Heart left ventricle (tissue), 16 donors: Measurements from ENCODE around the gene CC2D2B. TPM values are rescaled to one million over a fixed set of nuclear protein-coding genes. Genes with fewer than 3 reads are reported as not detected.

ENCODE experiments used
- ATAC-seq, 4 donors: fragments of 200-7000 bp; cut with Tn5 transposase; one replicate each; pipeline ENCODE4 v1.9.1; 2020 to 2022; ENCODE audit warnings: moderate library complexity in 4 of 4, mild to moderate bottlenecking in 3 of 4, moderate number of reproducible peaks in 1 of 4
- DNase-seq, 5 donors: peaks; one replicate each; pipeline ENCODE4 v3.0.0-alpha.2; 2020
- H3K27ac ChIP-seq, 12 donors: fragments of 200-600 bp; sonication (generic) in 4 of 12; one replicate each; pipeline versions ENCODE4 v1.5.0 to v1.8.0; 2016 to 2022; ENCODE audit warnings: mild to moderate bottlenecking in 2 of 12
- H3K27me3 ChIP-seq, 9 donors: fragments of 200-600 bp; sonication (generic) in 2 of 9; one replicate each; pipeline versions ENCODE4 v1.5.1 to v1.8.0; 2016 to 2022; ENCODE audit warnings: mild to moderate bottlenecking in 3 of 9
- H3K36me3 ChIP-seq, 9 donors: fragments of 200-600 bp; sonication (generic) in 2 of 9; one replicate each; pipeline versions ENCODE4 v1.5.0 to v1.8.0; 2018 to 2022; ENCODE audit warnings: mild to moderate bottlenecking in 2 of 9
- H3K4me1 ChIP-seq, 12 donors: fragments of 200-600 bp; sonication (generic) in 4 of 12; one replicate each; pipeline versions ENCODE4 v1.5.0 to v1.8.0; 2016 to 2022; ENCODE audit warnings: mild to moderate bottlenecking in 3 of 12
- H3K4me3 ChIP-seq, 12 donors: fragments of 200-600 bp; sonication (generic) in 4 of 12; one replicate each; pipeline versions ENCODE4 v1.5.0 to v1.8.0; 2017 to 2022; ENCODE audit warnings: mild to moderate bottlenecking in 9 of 12, moderate library complexity in 4 of 12
- H3K9me3 ChIP-seq, 12 donors: fragments of 200-600 bp; sonication (generic) in 4 of 12; one replicate each; pipeline versions ENCODE4 v1.5.0 to v1.8.0; 2016 to 2022; ENCODE audit warnings: mild to moderate bottlenecking in 1 of 12
- CTCF ChIP-seq, 12 donors: fragments of 200-600 bp; sonication (generic) in 4 of 12; IDR thresholded peaks; one replicate each; pipeline versions ENCODE4 v1.5.0 to v1.8.0; 2018 to 2022; ENCODE audit warnings: antibody characterized with exemption in 12 of 12, mild to moderate bottlenecking in 5 of 12
- POLR2A ChIP-seq, 2 donors: fragments of 450-650 bp; IDR thresholded peaks; one replicate each; pipeline ENCODE4 v1.6.1; 2017; ENCODE audit warnings: antibody characterized with exemption in 2 of 2, mild to moderate bottlenecking in 2 of 2, moderate library complexity in 2 of 2
- WGBS, 4 donors: extraction: QIAGEN DNeasy Blood & Tissue Kit in 2 of 4; methylation state at CpG; one replicate each; pipeline versions ENCODE4 v1.1.5 to v1.1.7; 2013 to 2018; 5-methylcytosine and 5-hydroxymethylcytosine counted together
- intact Hi-C, 10 donors: fragments of 100-400 bp; cut with DNase I; formaldehyde crosslinking; loops; one replicate each; pipeline versions ENCODE4 v1.11.1 to v1.14.2; 2022
- long read RNA-seq, 3 donors: library from polyadenylated mRNA; unstranded; transcript quantifications; one replicate each; pipeline ENCODE4 v2.0.0, GENCODE V29; 2020 to 2021
- polyA plus RNA-seq, 2 donors: library from polyadenylated mRNA; stranded (reverse); fragments of 200-250 nt; gene quantifications; one replicate each; pipeline ENCODE4 v1.2.3, GENCODE V29; 2013
- total RNA-seq, 9 donors: library from RNA; depleted of rRNA in 2 of 9; stranded (reverse); fragments of >200 nt in 2 of 9; fragmentation: NEBNext Ultra II Directional in 3 of 9; extraction: Animal tissue kit (Norgen Biotek cat#: 25700) in 3 of 9; gene quantifications; one replicate each; pipeline versions ENCODE4 v1.1.0 to v1.2.4, GENCODE V29; 2016 to 2023
- donor health status: ischemic (EF 13 %, LVEDD 7.1; RV severe dilation, severe dysfunction).
- donor health status: healthy with polysubstance abuse.
- donor health status: DM: no; HTN: yes; CAD: no.
- donor health status: DM: no; HTN: no; CAD: no.
- donor health status: ischemic (EF 25% LVEDD 6.9; RV normal size, moderate dysfunction).
- donor health status: ischemic (EF 25% LVEDD 5.7; RV mildly dilated, moderate dysfunction).
- donor health status: healthy.
- donor health status: DM: yes; HTN: yes; CAD: no.
- donor health status: ischemic (EF 35%, LVEDD 5.7; RV mildly dilated, moderate dysfunction).
- donor health status: nonischemic (EF 11% LVEDD 7.7; RV severe dilation, severe dysfunction).
- donor health status: DM: yes; HTN: yes; CAD: no.
- donor health status: PGD.
- donor health status: ischemic (EF 29% LVEDD 5.4; RV normal size, mild dysfunction).
- donor health status: nonischemic (EF 23%, LVEDD 6.1; RV moderate dilation, normal function).

Gene CC2D2B
- total RNA-seq (1 to 10 TPM in 2 of 9 donors, under 1 TPM in 7; 0.48 to 1.5 (median 0.69) TPM), polyA plus RNA-seq (under 1 TPM; 0.15 to 0.42 TPM)
- long read RNA-seq, donor 1: 0 reads
- long read RNA-seq, donor 2, partial matches to known transcripts: 0 of 1 reads
- long read RNA-seq, donor 2, other reads (novel, unspliced or antisense): 1 of 1 reads
- long read RNA-seq, donor 3: 0 reads

- TF ChIP-seq POLR2A (IDR thresholded peaks at IDR 0.05): peak in 1 of 2 donors; percentile 36
- peak in 4 of 12 donors; percentile 1 to 13 (median 6) for TF ChIP-seq CTCF (IDR thresholded peaks at IDR 0.05)
- 0 to 2% (median 1%) methylated on average over 13 to 69 of the region's 69 CpGs for WGBS, 4 donors
- DNase-seq (peak; percentile 81 to 91 (median 84)), ATAC-seq (peak; percentile 93 to 99 (median 98))
- Histone ChIP-seq H3K36me3 (peaks cover 0 to 17% (median 9%) of the 10 kb centered on the region in 9 donors), H3K9me3 (no peaks in the 10 kb centered on the region), H3K27ac (peak within 1 kb of the TSS in 11 of 12 donors; percentile 62 to 92 (median 76)), H3K27me3 (no peaks in the 10 kb centered on the region), H3K4me3 (peak within 1 kb of the TSS; percentile 47 to 79 (median 75)), H3K4me1 (peaks cover 0 to 10% (median 2%) of the 10 kb centered on the region in 12 donors)
- intact Hi-C loops: no loop called here
Observed at GRCh38 chr10:95907456-95908253, at the start of gene CC2D2B. CC2D2B (plus strand) TSS chr10:95907975; CDS start chr10:95911324, 3,349 bp downstream.

- ATAC-seq (no peak), DNase-seq (no peak)
- intact Hi-C loops: loop anchor here in 3 of 10 donors (5.0 kb wide), 2 partner anchors 163 to 168 kb away; partner anchors contain the start of gene TCTN3 (in 2 of the 3)
- Histone ChIP-seq H3K9me3 (no peaks in the 10 kb centered on the region), H3K27ac (peak overlapping the region in 1 of 12 donors; percentile 14), H3K36me3 (peaks cover 0 to 28% (median 14%) of the 10 kb centered on the region in 9 donors), H3K4me3 (no peak overlapping the region), H3K4me1 (peaks cover 0 to 2% (median 0%) of the 10 kb centered on the region in 12 donors), H3K27me3 (no peaks in the 10 kb centered on the region)
- WGBS, 4 donors: 52 to 62% (median 58%) methylated on average over 3 of the region's 3 CpGs
- TF ChIP-seq CTCF (IDR thresholded peaks at IDR 0.05) (no peak), POLR2A (IDR thresholded peaks at IDR 0.05) (no peak)
Observed at GRCh38 chr10:95860166-95860940, 47.4 kb upstream of the CC2D2B start.

GRCh38 chr10:95861386-95861785 is 46.4 kb upstream of the CC2D2B start:
- H3K27ac ChIP-seq: no peak overlapping the region
- intact Hi-C loops: loop anchor here in 3 of 10 donors (5.0 kb wide), 2 partner anchors 164 to 169 kb away; partner anchors contain the start of gene TCTN3 (in 2 of the 3)

More at GRCh38 chr10:95861386-95861785, 46.4 kb upstream of the CC2D2B start:
- no peak for ATAC-seq
- H3K9me3 ChIP-seq: no peaks in the 10 kb centered on the region
- H3K27me3 ChIP-seq: no peaks in the 10 kb centered on the region
- no peak for DNase-seq
- 83 to 97% (median 95%) methylated on average over 2 of the region's 2 CpGs for WGBS, 4 donors
- H3K36me3 ChIP-seq: peaks cover 0 to 35% (median 22%) of the 10 kb centered on the region in 9 donors
- TF ChIP-seq POLR2A (IDR thresholded peaks at IDR 0.05): no peak
- no peak for TF ChIP-seq CTCF (IDR thresholded peaks at IDR 0.05)
- H3K4me1 ChIP-seq: peaks cover 0 to 2% (median 0%) of the 10 kb centered on the region in 12 donors
- H3K4me3 ChIP-seq: no peak overlapping the region
